Measurements from ENCODE around the gene ICAM3. TPM values are rescaled to one million over a fixed set of nuclear protein-coding genes. Genes with fewer than 3 reads are reported as not detected.

ICAM3 gene
- total RNA-seq, 1 experiment from 2014 or later: 7.9 TPM

- intact Hi-C loops (cut with micrococcal nuclease): loop anchor here (1.0 to 2.0 kb wide), 2 partner anchors 44 to 93 kb away; partner anchors contain the start of gene RAVER1
- POLR2A ChIA-PET: interaction anchor here (1.2 to 1.3 kb wide), 3 partner anchors 26 to 44 kb away, joined by 3 to 5 read pairs (median 4); partner anchors contain the start of gene RAVER1
These were observed 50.1 kb downstream of the ICAM3 start for GRCh38 chr19:10289167-10289835.

GRCh38 chr19:10288662-10289166 lies 50.7 kb downstream of the ICAM3 start:
- DNase-seq (ENCODE audit: unreplicated experiment): peak; percentile 85

More at GRCh38 chr19:10289167-10289835, 50.1 kb downstream of the ICAM3 start:
- no TSS peak for BruUV-seq (replicated peaks)
- Mint-ChIP-seq H3K4me3 (ENCODE audit: unreplicated experiment) (peak overlapping the region; percentile 79), H3K9me3 (ENCODE audit: unreplicated experiment) (no peaks in the 10 kb centered on the region), H3K36me3 (ENCODE audit: insufficient read depth, unreplicated experiment) (peaks cover 5% of the 10 kb centered on the region), H3K4me1 (ENCODE audit: insufficient read depth, unreplicated experiment) (peaks cover 30% of the 10 kb centered on the region), H3K27ac (ENCODE audit: low read depth, unreplicated experiment) (peak overlapping the region; percentile 83), H3K27me3 (ENCODE audit: insufficient read depth, unreplicated experiment) (no peaks in the 10 kb centered on the region)
- peak; percentile 79 for DNase-seq (ENCODE audit: unreplicated experiment)
- TF ChIP-seq CTCF (IDR thresholded peaks at IDR 0.05; ENCODE audit: unreplicated experiment): no peak
- CTCF ChIA-PET: interaction anchor here (1.3 kb wide), 1 partner anchor 13 kb away, joined by 4 read pairs; no protein-coding TSS in a partner anchor

GRCh38 chr19:10286803-10287737 lies 52.4 kb downstream of the ICAM3 start, which contains the start of gene ICAM4:
Gene ICAM4 (plus strand): TSS chr19:10286955. CDS start chr19:10287013, 58 bp downstream.
- Mint-ChIP-seq H3K27me3 (ENCODE audit: insufficient read depth, unreplicated experiment) (no peaks in the 10 kb centered on the region), H3K36me3 (ENCODE audit: insufficient read depth, unreplicated experiment) (no peaks in the 10 kb centered on the region), H3K27ac (ENCODE audit: low read depth, unreplicated experiment) (peak within 1 kb of the TSS; percentile 5), H3K4me3 (ENCODE audit: unreplicated experiment) (peak within 1 kb of the TSS; percentile 33), H3K4me1 (ENCODE audit: insufficient read depth, unreplicated experiment) (peaks cover 33% of the 10 kb centered on the region), H3K9me3 (ENCODE audit: unreplicated experiment) (no peaks in the 10 kb centered on the region)
- no peak for TF ChIP-seq CTCF (IDR thresholded peaks at IDR 0.05; ENCODE audit: unreplicated experiment)
- no peak for DNase-seq (ENCODE audit: unreplicated experiment)
- ChIA-PET CTCF (interaction anchor here (0.5 to 1.8 kb wide), 7 partner anchors 17 to 497 kb away, joined by 3 to 7 read pairs (median 3); no protein-coding TSS in a partner anchor), POLR2A (interaction anchor here (0.8 to 1.7 kb wide), 5 partner anchors 16 to 405 kb away, joined by 3 to 14 read pairs (median 5); partner anchors contain the start of genes EIF3G, ICAM1, RAVER1 and TYK2)
- no TSS peak for BruUV-seq (replicated peaks)
- intact Hi-C loops (cut with micrococcal nuclease): no loop called here

More at GRCh38 chr19:10288662-10289166, 50.7 kb downstream of the ICAM3 start:
- TF ChIP-seq CTCF (IDR thresholded peaks at IDR 0.05; ENCODE audit: unreplicated experiment): no peak
- H3K4me3 Mint-ChIP-seq (ENCODE audit: unreplicated experiment): peak overlapping the region; percentile 79
- ChIA-PET CTCF (interaction anchor here (1.3 kb wide), 1 partner anchor 13 kb away, joined by 4 read pairs; no protein-coding TSS in a partner anchor), POLR2A (interaction anchor here (1.2 to 1.3 kb wide), 2 partner anchors 26 to 29 kb away, joined by 4 to 5 read pairs; no protein-coding TSS in a partner anchor)
- BruUV-seq (replicated peaks): no TSS peak
- no peaks in the 10 kb centered on the region for H3K27me3 Mint-ChIP-seq (ENCODE audit: insufficient read depth, unreplicated experiment)
- H3K9me3 Mint-ChIP-seq (ENCODE audit: unreplicated experiment): no peaks in the 10 kb centered on the region
- peak overlapping the region; percentile 83 for H3K27ac Mint-ChIP-seq (ENCODE audit: low read depth, unreplicated experiment)
- H3K4me1 Mint-ChIP-seq (ENCODE audit: insufficient read depth, unreplicated experiment): peaks cover 30% of the 10 kb centered on the region
- intact Hi-C loops (cut with micrococcal nuclease): loop anchor here (1.0 to 2.0 kb wide), 2 partner anchors 44 to 94 kb away; partner anchors contain the start of gene RAVER1
- no peaks in the 10 kb centered on the region for H3K36me3 Mint-ChIP-seq (ENCODE audit: insufficient read depth, unreplicated experiment)

Data from MCF 10A (cell line).